ENCODE measurements around the gene PACRG.

DNA sequence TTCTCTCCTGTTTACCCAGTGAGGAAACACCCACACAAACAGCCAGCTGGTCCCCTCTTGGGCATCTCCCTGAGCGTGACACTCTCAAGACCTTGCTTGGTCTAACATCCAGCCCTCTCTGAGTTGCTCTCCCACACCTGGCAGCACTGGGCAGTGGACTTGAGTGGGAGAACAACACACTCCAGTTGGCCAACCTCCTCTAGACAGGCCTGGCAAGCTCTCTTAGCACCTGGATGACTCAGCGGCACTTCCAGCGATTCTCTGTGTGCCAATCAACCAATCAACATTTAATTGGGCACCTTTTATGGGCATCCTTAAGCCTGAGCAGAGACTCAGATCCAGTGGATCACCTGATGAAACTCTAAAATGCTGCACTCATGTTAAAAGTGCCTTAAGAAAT is 610.2 kb downstream of the PACRG start:
- TF ChIP-seq CEBPB (IDR thresholded peaks at IDR 0.05) (no peak), ZBTB7A (IDR thresholded peaks at IDR 0.05; ENCODE audit: low read depth) (no peak), EGR1 (IDR thresholded peaks at IDR 0.05) (no peak), RAD21 (IDR thresholded peaks at IDR 0.05; ENCODE audit: low read depth) (no peak), EP300 (IDR thresholded peaks at IDR 0.05; ENCODE audit: borderline replicate concordance) (no peak), NFIC (IDR thresholded peaks at IDR 0.05) (no peak)

Data from Ishikawa (cell line).